Naive thymus-derived CD4-positive, alpha-beta T cell (primary cell): Measurements from ENCODE around the gene MAMDC2. TPM values are rescaled to one million over a fixed set of nuclear protein-coding genes. Genes with fewer than 3 reads are reported as not detected.

Source experiments
- ATAC-seq: fragments of 150-1000 bp; cut with Tn5 transposase; 2 replicates; pipeline ENCODE4 v1.10.0; 2021; ENCODE audit warnings: mild to moderate bottlenecking, moderate library complexity
- CTCF ChIA-PET: fragments of 350-600 bp; sonication (Branson Sonifier 250); formaldehyde crosslinking; loops from one replicate; lab custom pipeline; 2021; ENCODE audit warnings: antibody characterized with exemption; lab: Charles Lee
- POLR2A ChIA-PET: fragments of 350-600 bp; sonication (Branson Sonifier 250); formaldehyde crosslinking; loops from one replicate; lab custom pipeline; 2021; ENCODE audit warnings: antibody characterized with exemption, inconsistent platforms; lab: Charles Lee
- DNase-seq, 9 donors: peaks; one replicate each; pipeline versions ENCODE4 v3.0.0 to v3.0.0-alpha.2; 2020 to 2022; ENCODE audit warnings: mixed read lengths in 1 of 9
- H3K27ac ChIP-seq: one replicate; pipeline ENCODE4 v1.7.0; 2013; ENCODE audit warnings: mild to moderate bottlenecking, low read depth, low read length, moderate library complexity
- H3K27me3 ChIP-seq, 2 donors: one replicate each; pipeline ENCODE4 v1.7.0; 2013; ENCODE audit warnings: low read length in 2 of 2, mild to moderate bottlenecking in 2 of 2, moderate library complexity in 2 of 2; ENCODE audit not compliant: control insufficient read depth in 2 of 2, insufficient read depth in 2 of 2
- H3K36me3 ChIP-seq, 3 experiments: 1 replicate in 2 of 3; 2 replicates in 1 of 3; pipeline ENCODE4 v1.7.0; 2013; ENCODE audit warnings: low read length in 3 of 3, mild to moderate bottlenecking in 3 of 3, moderate library complexity in 1 of 3; ENCODE audit not compliant: insufficient read depth in 3 of 3, control insufficient read depth in 2 of 3
- H3K4me1 ChIP-seq, 2 donors: one replicate each; pipeline ENCODE4 v1.7.0; 2013; ENCODE audit warnings: low read length in 2 of 2, mild to moderate bottlenecking in 2 of 2, moderate library complexity in 1 of 2; ENCODE audit not compliant: control insufficient read depth in 2 of 2, insufficient read depth in 2 of 2
- H3K4me3 ChIP-seq: 2 replicates; pipeline ENCODE4 v1.7.0; 2013; ENCODE audit warnings: mild to moderate bottlenecking, low read length
- H3K9me3 ChIP-seq, 3 experiments: 1 replicate in 2 of 3; 2 replicates in 1 of 3; pipeline ENCODE4 v1.7.0; 2013; ENCODE audit warnings: low read length in 3 of 3; ENCODE audit not compliant: control insufficient read depth in 2 of 3
- H3K27ac Mint-ChIP-seq, 9 donors: one replicate each; pipeline ENCODE4 v1.8.0; 2020 to 2022; ENCODE audit warnings: mixed read lengths in 9 of 9, mild to moderate bottlenecking in 8 of 9, moderate library complexity in 5 of 9, inconsistent platforms in 2 of 9
- H3K27me3 Mint-ChIP-seq, 5 donors: one replicate each; pipeline ENCODE4 v1.8.0; 2021 to 2022; ENCODE audit warnings: mixed read lengths in 5 of 5, mild to moderate bottlenecking in 1 of 5
- H3K36me3 Mint-ChIP-seq, 5 donors: one replicate each; pipeline ENCODE4 v1.8.0; 2020 to 2022; ENCODE audit warnings: mixed read lengths in 5 of 5, mild to moderate bottlenecking in 3 of 5, inconsistent platforms in 1 of 5
- H3K4me1 Mint-ChIP-seq, 7 donors: one replicate each; pipeline ENCODE4 v1.8.0; 2020 to 2022; ENCODE audit warnings: mixed read lengths in 7 of 7, mild to moderate bottlenecking in 3 of 7, inconsistent platforms in 1 of 7
- H3K4me3 Mint-ChIP-seq, 10 donors: one replicate each; pipeline ENCODE4 v1.8.0; 2020 to 2022; ENCODE audit warnings: mild to moderate bottlenecking in 10 of 10, mixed read lengths in 10 of 10, moderate library complexity in 6 of 10, inconsistent platforms in 2 of 10
- H3K9me3 Mint-ChIP-seq, 11 donors: one replicate each; pipeline ENCODE4 v1.8.0; 2020 to 2022; ENCODE audit warnings: mixed read lengths in 11 of 11, mild to moderate bottlenecking in 4 of 11, inconsistent platforms in 1 of 11, moderate library complexity in 1 of 11
- intact Hi-C, 2 donors: fragments of 100-400 bp; cut with micrococcal nuclease; formaldehyde crosslinking; loops; one replicate each; pipeline ENCODE4 v1.15.1; 2023
- polyA plus RNA-seq, 2 donors: library from polyadenylated mRNA; unstranded; fragments of 300-500 nt; fragmentation: Illumina TruSeq; gene quantifications; one replicate each; pipeline ENCODE4 v1.2.3, GENCODE V29; 2021
- total RNA-seq, 6 experiments: library from RNA in 5 of 6; stranded (reverse) in 5 of 6; gene quantifications; 1 replicate in 5 of 6; 2 replicates in 1 of 6; pipeline ENCODE4 v1.2.3 and lab custom pipeline; 2021 to 2026

MAMDC2 gene
- total and polyA plus RNA-seq, 7 experiments from 2014 or later: 0.61 TPM; not detected in 6

GRCh38 chr9:70052768-70053167 lies 9.1 kb downstream of the MAMDC2 start:
- ChIA-PET POLR2A (no interaction called here), CTCF (no interaction called here)
- DNase-seq (no peak), ATAC-seq (no peak)
- peaks cover 0 to 1% (median 0%) of the 10 kb centered on the region in 11 donors for H3K9me3 Mint-ChIP-seq
- intact Hi-C loops: no loop called here
- Histone ChIP-seq H3K36me3 (no peaks in the 10 kb centered on the region), H3K27me3 (no peaks in the 10 kb centered on the region), H3K9me3 (no peaks in the 10 kb centered on the region), H3K4me1 (no peaks in the 10 kb centered on the region), H3K4me3 (no peak overlapping the region), H3K27ac (no peak overlapping the region)
- H3K4me3 Mint-ChIP-seq: no peak overlapping the region
- no peaks in the 10 kb centered on the region for H3K36me3 Mint-ChIP-seq
- peaks cover 11 to 46% (median 31%) of the 10 kb centered on the region in 5 donors for H3K27me3 Mint-ChIP-seq
- H3K4me1 Mint-ChIP-seq: no peaks in the 10 kb centered on the region
- no peak overlapping the region for H3K27ac Mint-ChIP-seq

GRCh38 chr9:70053864-70054263 lies 10.2 kb downstream of the MAMDC2 start:
- intact Hi-C loops: no loop called here

GRCh38 chr9:70054521-70054920 lies 10.9 kb downstream of the MAMDC2 start:
- Mint-ChIP-seq H3K36me3 (no peaks in the 10 kb centered on the region), H3K4me1 (no peaks in the 10 kb centered on the region), H3K9me3 (peaks cover 0 to 1% (median 0%) of the 10 kb centered on the region in 11 donors), H3K27ac (no peak overlapping the region), H3K27me3 (peaks cover 11 to 34% (median 18%) of the 10 kb centered on the region in 5 donors), H3K4me3 (no peak overlapping the region)
- H3K4me1 ChIP-seq: no peaks in the 10 kb centered on the region
- H3K27ac ChIP-seq: no peak overlapping the region
- no peaks in the 10 kb centered on the region for H3K9me3 ChIP-seq
- H3K36me3 ChIP-seq: no peaks in the 10 kb centered on the region
- ChIA-PET CTCF (no interaction called here), POLR2A (interaction anchor here (0.6 kb wide), 1 partner anchor 296 kb away, joined by 3 read pairs; no protein-coding TSS in a partner anchor)
- no peak overlapping the region for H3K4me3 ChIP-seq
- intact Hi-C loops: no loop called here
- no peaks in the 10 kb centered on the region for H3K27me3 ChIP-seq
- DNase-seq (no peak), ATAC-seq (no peak)

More at GRCh38 chr9:70053864-70054263, 10.2 kb downstream of the MAMDC2 start:
- Histone ChIP-seq H3K36me3 (no peaks in the 10 kb centered on the region), H3K4me3 (no peak overlapping the region), H3K4me1 (no peaks in the 10 kb centered on the region), H3K9me3 (no peaks in the 10 kb centered on the region), H3K27me3 (no peaks in the 10 kb centered on the region), H3K27ac (no peak overlapping the region)
- no peaks in the 10 kb centered on the region for H3K36me3 Mint-ChIP-seq
- ATAC-seq (peak; percentile 38), DNase-seq (no peak)
- H3K4me3 Mint-ChIP-seq: no peak overlapping the region
- POLR2A ChIA-PET: no interaction called here
- no peak overlapping the region for H3K27ac Mint-ChIP-seq
- CTCF ChIA-PET: no interaction called here
- H3K4me1 Mint-ChIP-seq: no peaks in the 10 kb centered on the region
- H3K27me3 Mint-ChIP-seq: peaks cover 11 to 35% (median 20%) of the 10 kb centered on the region in 5 donors
- H3K9me3 Mint-ChIP-seq: peaks cover 0 to 1% (median 0%) of the 10 kb centered on the region in 11 donors

- Mint-ChIP-seq H3K9me3 (peaks cover 0 to 1% (median 0%) of the 10 kb centered on the region in 11 donors), H3K36me3 (no peaks in the 10 kb centered on the region), H3K27ac (no peak overlapping the region), H3K4me1 (no peaks in the 10 kb centered on the region), H3K27me3 (peaks cover 9 to 30% (median 18%) of the 10 kb centered on the region in 5 donors), H3K4me3 (no peak overlapping the region)
- intact Hi-C loops: no loop called here
- POLR2A ChIA-PET: no interaction called here
- no peaks in the 10 kb centered on the region for H3K9me3 ChIP-seq
- H3K36me3 ChIP-seq: no peaks in the 10 kb centered on the region
- CTCF ChIA-PET: no interaction called here
- no peaks in the 10 kb centered on the region for H3K4me1 ChIP-seq
- no peak overlapping the region for H3K27ac ChIP-seq
- H3K4me3 ChIP-seq: no peak overlapping the region
- no peaks in the 10 kb centered on the region for H3K27me3 ChIP-seq
- DNase-seq (no peak), ATAC-seq (no peak)
These were observed 12.0 kb downstream of the MAMDC2 start for GRCh38 chr9:70055406-70056210.

- Histone ChIP-seq H3K27ac (no peak overlapping the region), H3K27me3 (no peaks in the 10 kb centered on the region), H3K4me3 (no peak overlapping the region), H3K36me3 (no peaks in the 10 kb centered on the region), H3K9me3 (no peaks in the 10 kb centered on the region), H3K4me1 (no peaks in the 10 kb centered on the region)
- no peaks in the 10 kb centered on the region for H3K36me3 Mint-ChIP-seq
- DNase-seq: no peak
- no peak overlapping the region for H3K27ac Mint-ChIP-seq
- ChIA-PET CTCF (no interaction called here), POLR2A (no interaction called here)
- no peak for ATAC-seq
- no peak overlapping the region for H3K4me3 Mint-ChIP-seq
- peaks cover 9 to 25% (median 16%) of the 10 kb centered on the region in 5 donors for H3K27me3 Mint-ChIP-seq
- peaks cover 0 to 1% (median 0%) of the 10 kb centered on the region in 11 donors for H3K9me3 Mint-ChIP-seq
- no peaks in the 10 kb centered on the region for H3K4me1 Mint-ChIP-seq
- intact Hi-C loops: no loop called here
These were observed 12.7 kb downstream of the MAMDC2 start for GRCh38 chr9:70056211-70056944.

DNA sequence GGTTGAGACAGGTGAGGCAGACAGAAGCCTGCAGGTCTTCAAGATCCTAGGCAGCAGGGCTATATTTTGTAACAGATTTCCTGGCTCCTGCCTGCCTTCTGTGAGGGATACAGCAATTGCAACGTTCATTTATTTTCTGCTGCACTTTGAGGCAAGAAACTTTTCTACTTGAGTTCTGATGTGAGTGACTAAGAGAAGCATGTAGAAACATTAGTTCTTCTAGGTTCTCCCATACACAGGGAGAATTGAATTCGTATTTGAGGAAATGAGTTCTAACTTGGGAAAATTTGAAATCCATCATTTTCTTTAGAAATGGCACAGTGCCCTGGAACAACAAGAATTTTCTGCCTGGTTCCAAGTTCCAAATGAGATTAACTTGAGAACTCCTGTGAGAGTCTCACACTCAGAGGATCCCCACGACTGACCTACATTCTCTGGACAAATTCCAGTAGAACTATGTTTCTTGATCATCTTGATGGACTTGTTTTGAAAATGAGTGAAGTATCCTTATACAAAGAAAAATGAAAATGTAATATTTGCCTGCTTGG lies 15.0 kb downstream of the MAMDC2 start:
- DNase-seq: no peak
- ChIA-PET POLR2A (no interaction called here), CTCF (no interaction called here)
- no peaks in the 10 kb centered on the region for H3K27me3 ChIP-seq
- H3K9me3 ChIP-seq: no peaks in the 10 kb centered on the region
- Mint-ChIP-seq H3K9me3 (peaks cover 0 to 1% (median 0%) of the 10 kb centered on the region in 11 donors), H3K4me3 (no peak overlapping the region), H3K27ac (no peak overlapping the region), H3K36me3 (no peaks in the 10 kb centered on the region), H3K27me3 (peaks cover 4 to 32% (median 10%) of the 10 kb centered on the region in 5 donors), H3K4me1 (no peaks in the 10 kb centered on the region)
- no peak overlapping the region for H3K27ac ChIP-seq
- H3K4me3 ChIP-seq: no peak overlapping the region
- H3K4me1 ChIP-seq: no peaks in the 10 kb centered on the region
- no peaks in the 10 kb centered on the region for H3K36me3 ChIP-seq
- no peak for ATAC-seq
- intact Hi-C loops: no loop called here
